ENCODE data around the gene STAMBP. TPM values are rescaled to one million over a fixed set of nuclear protein-coding genes. Genes with fewer than 3 reads are reported as not detected.

STAMBP gene
- total and polyA plus RNA-seq, 7 donors = 40.7 to 101 (median 62.1) TPM

GRCh38 chr2:73811878-73812277 is 16.9 kb upstream of the STAMBP start:
- DNase-seq = no peak
- TF ChIP-seq CTCF (IDR thresholded peaks at IDR 0.05) = no peak
- Histone ChIP-seq H3K27me3 (ENCODE audit: insufficient read depth in 3 of 3, low read length in 2 of 3) (peaks cover 0 to 3% (median 0%) of the 10 kb centered on the region in 3 donors), H3K4me1 (peaks cover 6% of the 10 kb centered on the region), H3K36me3 (ENCODE audit: insufficient read depth in 1 of 2, low read depth in 1 of 2) (peaks cover 0 to 3% of the 10 kb centered on the region in 2 donors), H3K4me3 (no peak overlapping the region), H3K9me3 (no peaks in the 10 kb centered on the region), H3K27ac (no peak overlapping the region)
- intact Hi-C loops (cut with DNase I) = no loop called here
- no peak for ATAC-seq

- intact Hi-C loops (cut with DNase I) = no loop called here
- peaks cover 0 to 3% of the 10 kb centered on the region in 2 donors for H3K36me3 ChIP-seq (ENCODE audit: insufficient read depth in 1 of 2, low read depth in 1 of 2)
- H3K27ac ChIP-seq = no peak overlapping the region
- H3K4me1 ChIP-seq = peaks cover 6% of the 10 kb centered on the region
- no peak overlapping the region for H3K4me3 ChIP-seq
- no peaks in the 10 kb centered on the region for H3K9me3 ChIP-seq
- no peak for TF ChIP-seq CTCF (IDR thresholded peaks at IDR 0.05)
- peaks cover 0 to 3% (median 0%) of the 10 kb centered on the region in 3 donors for H3K27me3 ChIP-seq (ENCODE audit: insufficient read depth in 3 of 3, low read length in 2 of 3)
- ATAC-seq (no peak), DNase-seq (no peak)
Measured at GRCh38 chr2:73812635-73813034, 16.1 kb upstream of the STAMBP start.

- ATAC-seq = no peak
- no peak overlapping the region for H3K4me3 ChIP-seq
- peaks cover 0 to 3% of the 10 kb centered on the region in 2 donors for H3K36me3 ChIP-seq (ENCODE audit: insufficient read depth in 1 of 2, low read depth in 1 of 2)
- H3K9me3 ChIP-seq = no peaks in the 10 kb centered on the region
- 78 to 86% (median 79%) methylated on average over 15 to 18 of the region's 18 CpGs for WGBS, 3 donors
- TF ChIP-seq CTCF (IDR thresholded peaks at IDR 0.05) = no peak
- no peak overlapping the region for H3K27ac ChIP-seq
- intact Hi-C loops (cut with DNase I) = no loop called here
- DNase-seq = no peak
- no peaks in the 10 kb centered on the region for H3K4me1 ChIP-seq
- H3K27me3 ChIP-seq (ENCODE audit: insufficient read depth in 3 of 3, low read length in 2 of 3) = peaks cover 0 to 3% (median 0%) of the 10 kb centered on the region in 3 donors
Measured at GRCh38 chr2:73818296-73818695, 10.5 kb upstream of the STAMBP start.

GRCh38 chr2:73821227-73821626 is 7.5 kb upstream of the STAMBP start:
- Histone ChIP-seq H3K27me3 (ENCODE audit: insufficient read depth in 3 of 3, low read length in 2 of 3) (peaks cover 0 to 3% (median 0%) of the 10 kb centered on the region in 3 donors), H3K36me3 (ENCODE audit: insufficient read depth in 1 of 2, low read depth in 1 of 2) (no peaks in the 10 kb centered on the region), H3K4me1 (no peaks in the 10 kb centered on the region), H3K9me3 (no peaks in the 10 kb centered on the region), H3K4me3 (no peak overlapping the region), H3K27ac (no peak overlapping the region)
- no peak for TF ChIP-seq CTCF (IDR thresholded peaks at IDR 0.05)
- no peak for DNase-seq
- 28 to 41% (median 37%) methylated on average over 2 of the region's 2 CpGs for whole genome bisulfite sequencing, 3 donors
- intact Hi-C loops (cut with DNase I) = loop anchor here (10.0 kb wide), 5 partner anchors 104 to 514 kb away; partner anchors contain the start of genes BOLA3 (in 1 of the 2), DGUOK (in 1 of the 2) and TET3 (in 1 of the 2)
- no peak for ATAC-seq

GRCh38 chr2:73821669-73822068 is 7.1 kb upstream of the STAMBP start:
- Histone ChIP-seq H3K4me1 (no peaks in the 10 kb centered on the region), H3K4me3 (no peak overlapping the region), H3K36me3 (ENCODE audit: insufficient read depth in 1 of 2, low read depth in 1 of 2) (no peaks in the 10 kb centered on the region), H3K27ac (no peak overlapping the region), H3K9me3 (no peaks in the 10 kb centered on the region), H3K27me3 (ENCODE audit: insufficient read depth in 3 of 3, low read length in 2 of 3) (peaks cover 0 to 1% (median 0%) of the 10 kb centered on the region in 3 donors)
- intact Hi-C loops (cut with DNase I) = loop anchor here (10.0 kb wide), 5 partner anchors 103 to 513 kb away; partner anchors contain the start of genes BOLA3 (in 1 of the 2), DGUOK (in 1 of the 2) and TET3 (in 1 of the 2)
- DNase-seq = no peak
- no peak for ATAC-seq
- WGBS, 3 donors = 62 to 68% (median 68%) methylated on average over 2 of the region's 2 CpGs
- no peak for TF ChIP-seq CTCF (IDR thresholded peaks at IDR 0.05)

All from psoas muscle (tissue), 8 donors.